HL-60 (cell line): ENCODE data around the gene ACTRT2.

Experiments used
- DNase-seq, 2 experiments: peaks; one replicate each; pipeline ENCODE4 v3.0.0-alpha.2; 2010 to 2020; ENCODE audit warnings: low read depth in 1 of 2, low spot score in 1 of 2
- H3K27ac ChIP-seq: fragments of 250-450 bp; sonication (Bioruptor Pico); replicated peaks from 2 replicates; pipeline ENCODE4 v1.5.1; 2020; ENCODE audit warnings: mild to moderate bottlenecking, moderate library complexity
- H3K27me3 ChIP-seq: fragments of 250-450 bp; sonication (Bioruptor Pico); 2 replicates; pipeline ENCODE4 v1.5.1; 2021; ENCODE audit warnings: mild to moderate bottlenecking, moderate library complexity; ENCODE audit not compliant: insufficient read depth, poor library complexity, severe bottlenecking
- H3K4me3 ChIP-seq: replicated peaks from 2 replicates; pipeline ENCODE4 v1.5.1; 2011; ENCODE audit warnings: mild to moderate bottlenecking, control low read depth, low read length; ENCODE audit not compliant: insufficient read depth
- GABPA ChIP-seq: IDR thresholded peaks from 2 replicates; pipeline ENCODE4 v1.6.1; 2012; ENCODE audit warnings: low read depth
- POLR2AphosphoS5 ChIP-seq: IDR thresholded peaks from 2 replicates; pipeline ENCODE4 v1.6.1; 2012; ENCODE audit warnings: low read depth
- SPI1 ChIP-seq: IDR thresholded peaks from 2 replicates; pipeline ENCODE4 v1.6.1; 2012; ENCODE audit warnings: low read depth, mild to moderate bottlenecking, borderline replicate concordance
- TF ChIP-seq, protein P1 (sequence below): IDR thresholded peaks from 2 replicates; pipeline ENCODE4 v1.6.1; 2012; ENCODE audit warnings: low read depth; ENCODE audit not compliant: insufficient replicate concordance
- TF ChIP-seq, protein P2 (sequence below): IDR thresholded peaks from one replicate; pipeline ENCODE4 v1.5.1; 2011; ENCODE audit warnings: low read length, control low read depth, inconsistent platforms; ENCODE audit not compliant: insufficient read depth

ACTRT2 gene

DNA sequence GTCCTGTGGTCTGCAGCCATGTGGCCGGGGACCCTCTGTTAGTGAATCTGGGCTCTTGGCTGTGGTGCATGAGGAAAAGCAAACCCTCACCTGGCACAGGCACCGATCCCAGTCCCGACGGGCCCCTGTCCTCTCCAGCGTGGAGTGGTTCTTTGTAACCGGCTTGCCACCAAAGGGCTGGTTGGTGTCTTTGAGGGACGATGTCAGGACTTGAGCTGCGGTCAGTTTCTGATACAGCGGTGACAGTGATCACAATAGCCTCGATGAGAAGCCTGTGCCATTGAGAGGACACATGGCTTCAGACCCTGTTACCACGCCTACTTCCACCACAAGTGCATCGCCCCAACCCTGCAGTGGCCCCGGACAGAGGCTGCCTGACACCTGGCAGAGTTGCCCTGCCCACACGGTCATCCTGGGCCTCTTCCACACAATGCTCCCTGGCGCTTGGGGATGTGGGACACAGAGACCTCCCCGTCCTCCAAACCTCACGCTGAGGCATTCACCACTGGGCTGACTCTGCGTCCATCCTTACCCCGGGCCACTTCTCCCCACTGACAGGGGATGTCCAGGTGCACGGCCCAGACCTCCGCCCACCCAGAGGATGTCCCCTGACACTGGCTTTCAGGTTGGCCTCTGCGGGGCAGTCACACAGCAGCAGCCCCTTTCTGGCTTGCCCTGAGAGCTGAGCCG is 18.8 kb upstream of the ACTRT2 start:
- no peak for DNase-seq
- no peak overlapping the region for H3K27ac ChIP-seq
- peaks cover 2% of the 10 kb centered on the region for H3K27me3 ChIP-seq
- TF ChIP-seq, protein P1, sequence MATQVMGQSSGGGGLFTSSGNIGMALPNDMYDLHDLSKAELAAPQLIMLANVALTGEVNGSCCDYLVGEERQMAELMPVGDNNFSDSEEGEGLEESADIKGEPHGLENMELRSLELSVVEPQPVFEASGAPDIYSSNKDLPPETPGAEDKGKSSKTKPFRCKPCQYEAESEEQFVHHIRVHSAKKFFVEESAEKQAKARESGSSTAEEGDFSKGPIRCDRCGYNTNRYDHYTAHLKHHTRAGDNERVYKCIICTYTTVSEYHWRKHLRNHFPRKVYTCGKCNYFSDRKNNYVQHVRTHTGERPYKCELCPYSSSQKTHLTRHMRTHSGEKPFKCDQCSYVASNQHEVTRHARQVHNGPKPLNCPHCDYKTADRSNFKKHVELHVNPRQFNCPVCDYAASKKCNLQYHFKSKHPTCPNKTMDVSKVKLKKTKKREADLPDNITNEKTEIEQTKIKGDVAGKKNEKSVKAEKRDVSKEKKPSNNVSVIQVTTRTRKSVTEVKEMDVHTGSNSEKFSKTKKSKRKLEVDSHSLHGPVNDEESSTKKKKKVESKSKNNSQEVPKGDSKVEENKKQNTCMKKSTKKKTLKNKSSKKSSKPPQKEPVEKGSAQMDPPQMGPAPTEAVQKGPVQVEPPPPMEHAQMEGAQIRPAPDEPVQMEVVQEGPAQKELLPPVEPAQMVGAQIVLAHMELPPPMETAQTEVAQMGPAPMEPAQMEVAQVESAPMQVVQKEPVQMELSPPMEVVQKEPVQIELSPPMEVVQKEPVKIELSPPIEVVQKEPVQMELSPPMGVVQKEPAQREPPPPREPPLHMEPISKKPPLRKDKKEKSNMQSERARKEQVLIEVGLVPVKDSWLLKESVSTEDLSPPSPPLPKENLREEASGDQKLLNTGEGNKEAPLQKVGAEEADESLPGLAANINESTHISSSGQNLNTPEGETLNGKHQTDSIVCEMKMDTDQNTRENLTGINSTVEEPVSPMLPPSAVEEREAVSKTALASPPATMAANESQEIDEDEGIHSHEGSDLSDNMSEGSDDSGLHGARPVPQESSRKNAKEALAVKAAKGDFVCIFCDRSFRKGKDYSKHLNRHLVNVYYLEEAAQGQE = no peak
- TF ChIP-seq GABPA (no peak), POLR2AphosphoS5 (no peak), SPI1 (no peak)
- TF ChIP-seq, protein P2, sequence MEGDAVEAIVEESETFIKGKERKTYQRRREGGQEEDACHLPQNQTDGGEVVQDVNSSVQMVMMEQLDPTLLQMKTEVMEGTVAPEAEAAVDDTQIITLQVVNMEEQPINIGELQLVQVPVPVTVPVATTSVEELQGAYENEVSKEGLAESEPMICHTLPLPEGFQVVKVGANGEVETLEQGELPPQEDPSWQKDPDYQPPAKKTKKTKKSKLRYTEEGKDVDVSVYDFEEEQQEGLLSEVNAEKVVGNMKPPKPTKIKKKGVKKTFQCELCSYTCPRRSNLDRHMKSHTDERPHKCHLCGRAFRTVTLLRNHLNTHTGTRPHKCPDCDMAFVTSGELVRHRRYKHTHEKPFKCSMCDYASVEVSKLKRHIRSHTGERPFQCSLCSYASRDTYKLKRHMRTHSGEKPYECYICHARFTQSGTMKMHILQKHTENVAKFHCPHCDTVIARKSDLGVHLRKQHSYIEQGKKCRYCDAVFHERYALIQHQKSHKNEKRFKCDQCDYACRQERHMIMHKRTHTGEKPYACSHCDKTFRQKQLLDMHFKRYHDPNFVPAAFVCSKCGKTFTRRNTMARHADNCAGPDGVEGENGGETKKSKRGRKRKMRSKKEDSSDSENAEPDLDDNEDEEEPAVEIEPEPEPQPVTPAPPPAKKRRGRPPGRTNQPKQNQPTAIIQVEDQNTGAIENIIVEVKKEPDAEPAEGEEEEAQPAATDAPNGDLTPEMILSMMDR = no peak
- no peak overlapping the region for H3K4me3 ChIP-seq

DNA sequence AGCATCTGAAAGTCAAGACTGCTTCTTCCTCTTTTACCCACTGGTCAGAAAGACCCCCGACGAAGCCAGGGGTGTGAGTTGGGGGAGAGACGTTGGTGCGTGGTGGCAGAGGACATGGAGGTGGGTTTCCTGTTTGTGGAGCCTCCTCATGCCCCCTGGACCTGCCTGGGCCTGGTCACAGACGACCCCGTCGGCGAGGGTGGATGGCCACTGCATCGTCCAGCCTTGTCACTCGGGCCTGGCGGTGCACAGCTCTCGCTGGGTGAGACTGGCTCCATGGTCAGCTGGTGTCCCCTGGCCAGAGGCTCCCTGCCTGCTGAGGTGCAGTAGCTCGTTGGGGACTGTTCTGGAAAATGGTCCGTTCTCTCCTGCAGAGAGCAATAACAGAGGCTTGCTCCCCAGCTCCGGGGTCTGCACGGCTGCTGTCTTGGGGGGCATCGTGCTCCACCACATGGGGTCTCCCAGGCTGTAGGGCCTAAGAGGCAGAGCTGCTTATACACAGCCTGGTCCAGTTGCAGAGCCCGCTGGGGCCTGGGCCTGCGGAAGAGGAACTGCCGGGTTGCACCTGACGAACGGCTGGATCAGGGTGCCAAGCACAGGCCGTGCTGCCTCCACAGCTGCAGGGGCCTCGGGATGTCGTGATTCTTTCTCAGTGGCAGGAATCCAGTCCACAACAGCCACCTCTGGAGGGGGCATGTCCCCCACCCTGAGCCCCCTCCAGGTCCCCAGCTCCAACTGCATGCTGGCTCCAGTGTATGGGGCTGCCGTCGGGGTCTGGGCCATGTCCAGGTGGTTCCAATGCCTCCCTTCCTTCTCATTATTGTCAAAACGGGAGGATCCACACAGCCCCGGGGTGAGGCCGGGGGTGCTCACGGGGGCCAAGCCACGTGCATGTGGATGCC is 18.0 kb upstream of the ACTRT2 start:
- DNase-seq = no peak
- Histone ChIP-seq H3K27me3 (no peaks in the 10 kb centered on the region), H3K27ac (no peak overlapping the region), H3K4me3 (no peak overlapping the region)
- TF ChIP-seq, protein P2 = no peak
- TF ChIP-seq, protein P1 = no peak
- TF ChIP-seq POLR2AphosphoS5 = no peak
- TF ChIP-seq SPI1 = no peak
- no peak for TF ChIP-seq GABPA

DNA sequence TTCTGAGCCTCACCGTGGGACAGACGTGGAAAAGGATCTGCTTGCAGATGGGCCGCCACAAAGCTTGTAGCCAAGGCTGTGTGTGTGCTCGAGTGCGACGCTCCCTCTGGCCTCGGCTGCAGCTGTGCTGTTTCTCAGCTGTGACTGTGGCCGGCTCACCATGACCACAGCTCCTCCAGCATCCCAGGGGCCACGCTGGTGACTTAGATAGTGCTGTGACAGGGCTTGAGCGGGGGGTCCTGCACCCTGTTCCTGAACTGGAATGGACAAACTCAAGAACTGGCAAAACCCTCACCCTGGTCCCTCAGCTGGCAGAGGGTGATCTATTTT is 17.4 kb upstream of the ACTRT2 start:
- no peak for DNase-seq
- no peak overlapping the region for H3K27ac ChIP-seq
- H3K27me3 ChIP-seq = no peaks in the 10 kb centered on the region
- no peak overlapping the region for H3K4me3 ChIP-seq
- TF ChIP-seq POLR2AphosphoS5 (no peak), SPI1 (no peak), GABPA (no peak)
- TF ChIP-seq, protein P2 = no peak
- TF ChIP-seq, protein P1 = no peak
